Endothelial cell of umbilical vein (primary cell): ENCODE data around the gene OSBPL1A. TPM values are rescaled to one million over a fixed set of nuclear protein-coding genes. Genes with fewer than 3 reads are reported as not detected.

Experiments used
- BruUV-seq: library from RNA; stranded (reverse); fragments of 400-500 nt; replicated peaks from 2 replicates; lab custom pipeline; 2021; lab: Mats Ljungman, UMichigan
- CTCF ChIA-PET: fragments of 300-600, 350-600 bp; sonication (Branson Sonifier 250); formaldehyde crosslinking; loops from one replicate; lab custom pipeline; 2021; ENCODE audit warnings: antibody characterized with exemption, inconsistent platforms; lab: Charles Lee
- POLR2A ChIA-PET: fragments of 300-600, 350-600 bp; sonication (Branson Sonifier 250); formaldehyde crosslinking; loops from one replicate; lab custom pipeline; 2021; ENCODE audit warnings: antibody characterized with exemption, inconsistent platforms; lab: Charles Lee
- DNase-seq: peaks from one replicate; pipeline ENCODE4 v3.0.0-alpha.2; 2011; ENCODE audit warnings: low read depth, low spot score
- FAIRE-seq: peaks from 2 replicates; lab custom pipeline; 2011; peaks lifted over from hg19 to GRCh38; lab: Jason Lieb, UNC
- H2AFZ ChIP-seq: 2 replicates; pipeline ENCODE4 v1.6.0; 2012; ENCODE audit warnings: low read depth, low read length, control low read depth, inconsistent platforms
- H3K27ac ChIP-seq: 2 replicates; pipeline ENCODE4 v1.5.1; 2011; ENCODE audit warnings: low read depth, mild to moderate bottlenecking, control low read depth, low read length, moderate library complexity; ENCODE audit not compliant: insufficient read depth
- H3K27me3 ChIP-seq, 2 experiments: 2 replicates each; pipeline versions ENCODE4 v1.6.0 to v1.6.1; 2011; ENCODE audit warnings: low read length in 2 of 2, mixed read lengths in 1 of 2; ENCODE audit not compliant: control insufficient read depth in 2 of 2, insufficient read depth in 2 of 2
- H3K36me3 ChIP-seq, 2 experiments: 2 replicates in 1 of 2; 3 replicates in 1 of 2; pipeline ENCODE4 v1.5.1; 2011; ENCODE audit warnings: low read length in 2 of 2, mild to moderate bottlenecking in 1 of 2, moderate library complexity in 1 of 2; ENCODE audit not compliant: control insufficient read depth in 2 of 2, insufficient read depth in 2 of 2; ENCODE audit errors: extremely low read depth in 1 of 2
- H3K4me1 ChIP-seq: 3 replicates; pipeline ENCODE4 v1.5.1; 2011; ENCODE audit warnings: mild to moderate bottlenecking, low read length; ENCODE audit not compliant: control insufficient read depth, insufficient read depth; ENCODE audit errors: extremely low read depth
- H3K4me2 ChIP-seq: 2 replicates; pipeline ENCODE4 v1.6.1; 2011; ENCODE audit warnings: low read length, control low read depth, mixed read lengths; ENCODE audit not compliant: insufficient read depth
- H3K4me3 ChIP-seq, 3 experiments: fragments of 200-600 bp in 1 of 3; sonication (generic), shearing (Covaris generic) in 1 of 3; replicated peaks in 1 of 3; 2 replicates each; pipeline ENCODE4 v1.5.1; 2011 to 2016; ENCODE audit warnings: control low read depth in 3 of 3, low read length in 3 of 3, mild to moderate bottlenecking in 2 of 3, inconsistent platforms in 1 of 3, low read depth in 1 of 3, moderate library complexity in 1 of 3; ENCODE audit not compliant: insufficient read depth in 1 of 3
- H3K79me2 ChIP-seq: 2 replicates; pipeline ENCODE4 v1.6.0; 2012; ENCODE audit warnings: low read length, inconsistent platforms; ENCODE audit not compliant: control insufficient read depth, insufficient read depth
- H3K9ac ChIP-seq: replicated peaks from 2 replicates; pipeline ENCODE3; 2011; ENCODE audit warnings: low read length, control low read depth; ENCODE audit not compliant: insufficient read depth; ENCODE audit errors: extremely low read depth
- H3K9me1 ChIP-seq: replicated peaks from 3 replicates; pipeline ENCODE4 v1.6.0; 2011; ENCODE audit warnings: mild to moderate bottlenecking, low read length; ENCODE audit not compliant: control insufficient read depth, insufficient read depth; ENCODE audit errors: extremely low read depth
- H3K9me3 ChIP-seq: replicated peaks from 2 replicates; pipeline ENCODE4 v1.5.1; 2012; ENCODE audit warnings: low read length, inconsistent platforms; ENCODE audit not compliant: control insufficient read depth, insufficient read depth
- H4K20me1 ChIP-seq: replicated peaks from 2 replicates; pipeline ENCODE3; 2011; ENCODE audit warnings: mild to moderate bottlenecking, low read length; ENCODE audit not compliant: control insufficient read depth, insufficient read depth; ENCODE audit errors: extremely low read depth
- EZH2 ChIP-seq: IDR thresholded peaks from 2 replicates; pipeline ENCODE4 v1.6.1; 2012; ENCODE audit warnings: borderline replicate concordance, low read depth, mild to moderate bottlenecking, moderate library complexity, low read length, inconsistent platforms; ENCODE audit not compliant: severe bottlenecking
- FOS ChIP-seq: IDR thresholded peaks from 2 replicates; pipeline ENCODE4 v1.6.1; 2011; ENCODE audit warnings: mild to moderate bottlenecking, low read length, moderate library complexity, borderline replicate concordance; ENCODE audit not compliant: insufficient read depth
- GATA2 ChIP-seq: IDR thresholded peaks from 2 replicates; pipeline ENCODE4 v1.7.0; 2011; ENCODE audit warnings: low read depth, mild to moderate bottlenecking, moderate library complexity, mixed read lengths, low read length; ENCODE audit not compliant: insufficient read length, insufficient read depth
- JUN ChIP-seq: IDR thresholded peaks from 2 replicates; pipeline ENCODE4 v1.6.1; 2011; ENCODE audit warnings: borderline replicate concordance, low read depth; ENCODE audit not compliant: insufficient read length, insufficient read depth
- MYC ChIP-seq: IDR thresholded peaks from one replicate; pipeline ENCODE4 v1.6.1; 2011; ENCODE audit warnings: mild to moderate bottlenecking, low read depth, low read length
- POLR2A ChIP-seq: IDR thresholded peaks from 2 replicates; pipeline ENCODE4 v1.6.1; 2012; ENCODE audit warnings: low read depth, mild to moderate bottlenecking, control low read depth, low read length
- POLR2AphosphoS5 ChIP-seq: IDR thresholded peaks from 2 replicates; pipeline ENCODE4 v1.6.1; 2012; ENCODE audit warnings: low read depth, mild to moderate bottlenecking, control low read depth, low read length, moderate library complexity; ENCODE audit not compliant: insufficient read depth
- dilution Hi-C: fragments of 300-500 bp; cut with MboI; formaldehyde crosslinking; loops from one replicate; pipeline ENCODE4 v1.15.0; 2019; ENCODE audit warnings: low sequenced_read_pairs; ENCODE audit not compliant: extremely low pct_ligation_motif_present
- intact Hi-C: fragments of 100-400 bp; cut with micrococcal nuclease; formaldehyde crosslinking; loops from one replicate; pipeline ENCODE4 v1.10.0; 2022
- polyA plus RNA-seq, 4 experiments: library from polyadenylated mRNA; depleted of rRNA in 3 of 4; stranded (reverse) in 3 of 4; unstranded in 1 of 4; fragments of >200 nt; gene quantifications; 2 replicates each; pipeline versions ENCODE4 v1.2.1 to v1.2.3, GENCODE V29; 2011 to 2012; ENCODE audit warnings: missing spikeins in 1 of 4
- total RNA-seq: library from RNA; stranded (reverse); gene quantifications from 2 replicates; pipeline ENCODE4 v1.2.3, GENCODE V29; 2021
- TF ChIP-seq, protein P1 (sequence below), 2 donors: IDR thresholded peaks; 1 replicate in 1 of 2; 2 replicates in 1 of 2; pipeline ENCODE4 v1.5.1; 2011; ENCODE audit warnings: low read length in 2 of 2, mild to moderate bottlenecking in 2 of 2, moderate library complexity in 2 of 2, control low read depth in 1 of 2, inconsistent platforms in 1 of 2, low read depth in 1 of 2; ENCODE audit not compliant: insufficient read depth in 1 of 2; ENCODE audit errors: extremely low read depth in 1 of 2
- TF ChIP-seq, protein P2 (sequence below): IDR thresholded peaks from 2 replicates; pipeline ENCODE4 v1.6.1; 2011; ENCODE audit not compliant: insufficient read depth, insufficient read length

The OSBPL1A gene
- total and polyA plus RNA-seq, 2 donors (not counting 3 experiments of a cell fraction or from before 2014, with no cell fraction given): 6.4 to 16.5 TPM

GRCh38 chr18:24271381-24272228 lies 126.0 kb downstream of the OSBPL1A start:
- no peaks in the 10 kb centered on the region for H3K9me3 ChIP-seq
- H3K36me3 ChIP-seq: no peaks in the 10 kb centered on the region
- BruUV-seq: no TSS peak
- POLR2A ChIA-PET: interaction anchor here (0.6 kb wide), 1 partner anchor 13 kb away, joined by 10 read pairs; no protein-coding TSS in a partner anchor
- H2AFZ ChIP-seq: peak overlapping the region; percentile 74
- no peaks in the 10 kb centered on the region for H3K9me1 ChIP-seq
- H3K27me3 ChIP-seq: no peaks in the 10 kb centered on the region
- no peaks in the 10 kb centered on the region for H3K79me2 ChIP-seq
- TF ChIP-seq MYC (no peak), POLR2AphosphoS5 (no peak), EZH2 (no peak), JUN (no peak), FOS (no peak), GATA2 (no peak), POLR2A (no peak)
- TF ChIP-seq, protein P1, sequence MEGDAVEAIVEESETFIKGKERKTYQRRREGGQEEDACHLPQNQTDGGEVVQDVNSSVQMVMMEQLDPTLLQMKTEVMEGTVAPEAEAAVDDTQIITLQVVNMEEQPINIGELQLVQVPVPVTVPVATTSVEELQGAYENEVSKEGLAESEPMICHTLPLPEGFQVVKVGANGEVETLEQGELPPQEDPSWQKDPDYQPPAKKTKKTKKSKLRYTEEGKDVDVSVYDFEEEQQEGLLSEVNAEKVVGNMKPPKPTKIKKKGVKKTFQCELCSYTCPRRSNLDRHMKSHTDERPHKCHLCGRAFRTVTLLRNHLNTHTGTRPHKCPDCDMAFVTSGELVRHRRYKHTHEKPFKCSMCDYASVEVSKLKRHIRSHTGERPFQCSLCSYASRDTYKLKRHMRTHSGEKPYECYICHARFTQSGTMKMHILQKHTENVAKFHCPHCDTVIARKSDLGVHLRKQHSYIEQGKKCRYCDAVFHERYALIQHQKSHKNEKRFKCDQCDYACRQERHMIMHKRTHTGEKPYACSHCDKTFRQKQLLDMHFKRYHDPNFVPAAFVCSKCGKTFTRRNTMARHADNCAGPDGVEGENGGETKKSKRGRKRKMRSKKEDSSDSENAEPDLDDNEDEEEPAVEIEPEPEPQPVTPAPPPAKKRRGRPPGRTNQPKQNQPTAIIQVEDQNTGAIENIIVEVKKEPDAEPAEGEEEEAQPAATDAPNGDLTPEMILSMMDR (IDR thresholded peaks at IDR 0.05; ENCODE audit: extremely low read depth in 1 of 2, insufficient read depth in 1 of 2, low read depth in 1 of 2, low read length in 2 of 2): no peak
- TF ChIP-seq, protein P2, sequence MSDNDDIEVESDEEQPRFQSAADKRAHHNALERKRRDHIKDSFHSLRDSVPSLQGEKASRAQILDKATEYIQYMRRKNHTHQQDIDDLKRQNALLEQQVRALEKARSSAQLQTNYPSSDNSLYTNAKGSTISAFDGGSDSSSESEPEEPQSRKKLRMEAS: no peak
- H3K4me3 ChIP-seq: peak overlapping the region; percentile 43 to 58 (median 49)
- no peak overlapping the region for H3K27ac ChIP-seq
- no peaks in the 10 kb centered on the region for H4K20me1 ChIP-seq
- DNase-seq (peak; percentile 78), FAIRE-seq (no peak)
- intact Hi-C loops: loop anchor here (1.0 to 5.0 kb wide), 2 partner anchors 95 to 126 kb away; partner anchors contain the start of gene OSBPL1A
- CTCF ChIA-PET: interaction anchor here (0.6 to 4.4 kb wide), 3 partner anchors 95 to 216 kb away, joined by 3 to 56 read pairs (median 4); partner anchors contain the start of gene CABYR
- peaks cover 6% of the 10 kb centered on the region for H3K4me1 ChIP-seq
- dilution Hi-C loops: no loop called here
- peak overlapping the region; percentile 73 for H3K9ac ChIP-seq
- peak overlapping the region; percentile 90 for H3K4me2 ChIP-seq
